OCI-LY7 (cell line): ENCODE results near the gene EPHA1. TPM values are rescaled to one million over a fixed set of nuclear protein-coding genes. Genes with fewer than 3 reads are reported as not detected.

Experiments
- BruUV-seq: library from RNA; stranded (reverse); fragments of 400-500 nt; replicated peaks from 2 replicates; lab custom pipeline; 2021; lab: Mats Ljungman, UMichigan
- CTCF ChIA-PET: fragments of 300-600 bp; sonication (Branson Sonifier 250); formaldehyde crosslinking; loops from one replicate; lab custom pipeline; 2022; ENCODE audit warnings: antibody characterized with exemption; ENCODE audit not compliant: unreplicated experiment; lab: Charles Lee
- POLR2A ChIA-PET: fragments of 300-600 bp; sonication (Branson Sonifier 250); formaldehyde crosslinking; loops from one replicate; lab custom pipeline; 2022; ENCODE audit warnings: antibody characterized with exemption; lab: Charles Lee
- DNase-seq: peaks from one replicate; pipeline ENCODE4 v3.0.0-alpha.2; 2015; ENCODE audit warnings: low spot score
- H2AFZ ChIP-seq: fragments of 200-600 bp; sonication (generic), shearing (Covaris generic); 2 replicates; pipeline ENCODE4 v1.6.1; 2014; ENCODE audit warnings: mild to moderate bottlenecking, antibody characterized with exemption, low read length, moderate library complexity
- H3K27ac ChIP-seq: fragments of 200-600 bp; sonication (generic); 2 replicates; pipeline ENCODE4 v1.5.1; 2014; ENCODE audit warnings: mixed run types, low read depth, mild to moderate bottlenecking, moderate library complexity, low read length, inconsistent platforms; ENCODE audit not compliant: poor library complexity, severe bottlenecking
- H3K36me3 ChIP-seq: fragments of 200-600 bp; sonication (generic); 2 replicates; pipeline ENCODE4 v1.6.1; 2014; ENCODE audit warnings: mild to moderate bottlenecking, antibody characterized with exemption, low read length, moderate library complexity, mixed read lengths; ENCODE audit not compliant: insufficient read depth
- H3K4me1 ChIP-seq: fragments of 200-600 bp; sonication (generic); 2 replicates; pipeline ENCODE4 v1.5.1; 2014; ENCODE audit warnings: mild to moderate bottlenecking, low read length; ENCODE audit not compliant: insufficient read depth, poor library complexity, severe bottlenecking
- H3K4me2 ChIP-seq: fragments of 200-600 bp; sonication (generic); 2 replicates; pipeline ENCODE4 v1.6.1; 2014; ENCODE audit warnings: mild to moderate bottlenecking, low read length
- H3K4me3 ChIP-seq: fragments of 200-600 bp; sonication (generic); 2 replicates; pipeline ENCODE4 v1.5.1; 2014; ENCODE audit warnings: mild to moderate bottlenecking, low read depth, low read length; ENCODE audit not compliant: poor library complexity, severe bottlenecking
- H3K79me2 ChIP-seq: fragments of 200-600 bp; sonication (generic); 2 replicates; pipeline ENCODE4 v1.6.1; 2016; ENCODE audit warnings: low read depth, mild to moderate bottlenecking, low read length, moderate library complexity, mixed read lengths; ENCODE audit not compliant: insufficient read depth
- H3K9me2 ChIP-seq: fragments of 200-600 bp; sonication (generic); 2 replicates; pipeline ENCODE4 v1.6.1; 2016; ENCODE audit warnings: mild to moderate bottlenecking, low read length, mixed read lengths; ENCODE audit not compliant: insufficient read depth
- H3K9me3 ChIP-seq: fragments of 200-600 bp; sonication (generic); 2 replicates; pipeline ENCODE4 v1.6.1; 2014; ENCODE audit warnings: mild to moderate bottlenecking, mixed run types, low read length, mixed read lengths
- H4K20me1 ChIP-seq: fragments of 200-600 bp; sonication (generic); 2 replicates; pipeline ENCODE4 v1.6.1; 2014; ENCODE audit warnings: mild to moderate bottlenecking, antibody characterized with exemption, low read length, moderate library complexity, mixed read lengths; ENCODE audit not compliant: insufficient read depth
- CTCF ChIP-seq: fragments of 200-600 bp; sonication (generic); conservative IDR thresholded peaks from 2 replicates; pipeline ENCODE4 v1.5.1; 2014; ENCODE audit warnings: mild to moderate bottlenecking, antibody characterized with exemption, low read length, moderate library complexity, mixed read lengths
- EZH2phosphoT487 ChIP-seq: fragments of 200-600 bp; sonication (generic); IDR thresholded peaks from 2 replicates; pipeline ENCODE4 v1.6.1; 2018; ENCODE audit warnings: low read depth, borderline replicate concordance, mild to moderate bottlenecking, mixed run types, antibody characterized with exemption, low read length, moderate library complexity, mixed read lengths
- intact Hi-C: fragments of 100-400 bp; cut with micrococcal nuclease; formaldehyde crosslinking; loops from one replicate; pipeline ENCODE4 v1.10.0; 2022; ENCODE audit not compliant: unreplicated experiment
- total RNA-seq, 2 experiments: library from RNA; depleted of rRNA in 1 of 2; stranded (reverse); fragments of >200 nt in 1 of 2; shearing (Covaris generic) in 1 of 2; gene quantifications; 2 replicates each; pipeline ENCODE4 v1.2.3, GENCODE V29; 2014 to 2022

EPHA1 gene
- total RNA-seq, 2 experiments from 2014 or later: not detected

GRCh38 chr7:143351574-143351973, 57.1 kb downstream of the EPHA1 start:
- Histone ChIP-seq H3K4me2 (no peak overlapping the region), H3K4me3 (no peak overlapping the region), H3K36me3 (no peaks in the 10 kb centered on the region), H3K79me2 (no peaks in the 10 kb centered on the region), H3K27ac (no peak overlapping the region), H3K4me1 (no peaks in the 10 kb centered on the region), H4K20me1 (no peaks in the 10 kb centered on the region), H2AFZ (no peak overlapping the region), H3K9me2 (no peaks in the 10 kb centered on the region), H3K9me3 (no peaks in the 10 kb centered on the region)
- no TSS peak for BruUV-seq
- TF ChIP-seq EZH2phosphoT487 (no peak), CTCF (no peak)
- ChIA-PET POLR2A (no interaction called here), CTCF (no interaction called here)
- intact Hi-C loops: no loop called here
- DNase-seq: no peak

- TF ChIP-seq EZH2phosphoT487 (no peak), CTCF (no peak)
- Histone ChIP-seq H3K4me3 (no peak overlapping the region), H3K79me2 (no peaks in the 10 kb centered on the region), H3K9me3 (no peaks in the 10 kb centered on the region), H3K36me3 (no peaks in the 10 kb centered on the region), H4K20me1 (no peaks in the 10 kb centered on the region), H2AFZ (no peak overlapping the region), H3K9me2 (no peaks in the 10 kb centered on the region), H3K27ac (no peak overlapping the region), H3K4me1 (no peaks in the 10 kb centered on the region), H3K4me2 (no peak overlapping the region)
- ChIA-PET POLR2A (no interaction called here), CTCF (no interaction called here)
- no peak for DNase-seq
- intact Hi-C loops: no loop called here
- BruUV-seq: no TSS peak
These were observed 57.6 kb downstream of the EPHA1 start for GRCh38 chr7:143351060-143351459.

- Histone ChIP-seq H3K4me3 (no peak overlapping the region), H3K36me3 (no peaks in the 10 kb centered on the region), H2AFZ (no peak overlapping the region), H3K4me1 (no peaks in the 10 kb centered on the region), H3K9me3 (no peaks in the 10 kb centered on the region), H4K20me1 (no peaks in the 10 kb centered on the region), H3K4me2 (no peak overlapping the region), H3K27ac (no peak overlapping the region), H3K79me2 (no peaks in the 10 kb centered on the region), H3K9me2 (no peaks in the 10 kb centered on the region)
- DNase-seq: no peak
- no peak for TF ChIP-seq EZH2phosphoT487
- no peak for TF ChIP-seq CTCF
- intact Hi-C loops: no loop called here
- CTCF ChIA-PET: no interaction called here
- BruUV-seq: no TSS peak
- POLR2A ChIA-PET: no interaction called here
These were observed 60.7 kb downstream of the EPHA1 start for GRCh38 chr7:143347950-143348349.
